Muscle of arm (tissue), 12 donors: Measurements from ENCODE around the gene ATP6V0E1. TPM values are rescaled to one million over a fixed set of nuclear protein-coding genes. Genes with fewer than 3 reads are reported as not detected.
"Not testable (repeated sequence)": the region's sequence is repeated elsewhere in the genome, so short reads cannot be mapped to it uniquely, and the experiment has no call there.

Experiments used
- DNase-seq: peaks from one replicate; pipeline ENCODE4 v3.0.0-alpha.2; 2013
- polyA plus RNA-seq, 12 donors: library from polyadenylated mRNA; unstranded; fragments of 120-200 nt; gene quantifications; one replicate each; pipeline ENCODE4 v1.2.1, GENCODE V29; 2013; ENCODE audit not compliant: insufficient read length in 12 of 12

Gene ATP6V0E1
- polyA plus RNA-seq, 12 donors, result 80.5 to 136 (median 102) TPM; not detected in 1

GRCh38 chr5:173062141-173062540 is 78.6 kb downstream of the ATP6V0E1 start:
- DNase-seq, result no peak

GRCh38 chr5:173065155-173065554 is 81.6 kb downstream of the ATP6V0E1 start:
- DNase-seq, result no peak

DNA sequence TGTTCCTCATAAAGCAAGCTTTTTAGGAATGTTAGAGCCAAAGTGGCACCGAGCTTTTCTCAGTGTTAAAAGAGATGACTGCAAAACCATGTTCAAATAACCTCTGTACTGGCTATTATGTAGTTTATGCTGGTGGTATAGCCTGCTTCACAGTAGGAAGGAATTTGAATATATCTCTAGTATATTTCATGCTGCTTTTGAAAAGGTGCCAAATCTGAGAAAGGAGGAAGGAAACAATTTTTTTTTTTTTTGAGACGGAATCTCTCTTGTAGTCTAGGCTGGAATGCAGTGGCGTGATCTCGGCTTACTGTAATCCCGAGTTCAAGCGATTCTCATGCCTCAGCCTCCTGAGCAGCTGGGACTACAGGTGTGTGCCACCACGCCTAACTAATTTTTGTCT is 86.1 kb downstream of the ATP6V0E1 start:
- DNase-seq, result no peak

- DNase-seq, result no peak
Measured at GRCh38 chr5:173075137-173075843, 91.7 kb downstream of the ATP6V0E1 start.

GRCh38 chr5:173075970-173076369 is 92.4 kb downstream of the ATP6V0E1 start:
- no peak for DNase-seq

DNA sequence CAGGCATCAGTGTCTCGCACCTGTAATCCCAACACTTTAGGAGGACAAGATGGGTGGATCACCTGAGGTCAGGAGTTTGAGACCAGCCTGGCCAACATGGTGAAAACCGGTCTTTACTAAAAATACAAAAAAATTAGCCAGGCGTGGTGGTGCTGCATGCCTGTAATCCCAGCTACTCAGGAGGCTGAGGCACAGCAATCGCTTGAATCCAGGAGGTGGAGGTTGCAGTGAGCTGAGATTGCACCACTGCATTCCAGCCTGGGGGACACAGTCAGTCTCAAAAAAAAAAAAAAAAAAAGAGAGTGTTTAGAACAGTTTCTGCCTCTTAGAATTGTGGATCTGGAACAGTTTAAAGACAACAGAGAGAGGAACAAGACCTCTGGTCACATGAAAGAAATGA is 92.9 kb downstream of the ATP6V0E1 start:
- DNase-seq, result not testable (repeated sequence)

DNA sequence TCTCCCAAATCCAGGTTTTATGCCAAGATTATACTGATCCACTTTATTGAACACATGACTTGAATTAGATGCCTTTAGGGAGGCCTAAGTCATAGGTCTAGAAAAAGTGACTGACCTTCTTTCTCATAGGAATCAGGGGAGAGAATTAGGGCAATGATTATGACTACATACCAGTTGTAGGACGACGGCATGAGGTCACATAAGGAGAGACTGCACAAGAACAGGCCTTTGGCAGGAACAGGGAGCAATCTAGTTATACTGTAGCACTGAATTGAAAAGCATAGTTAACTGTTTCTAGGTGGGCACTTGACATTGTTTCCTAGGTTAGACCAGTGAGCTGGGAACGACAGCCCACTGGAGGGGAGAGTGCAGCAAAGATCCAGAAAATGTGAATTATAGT is 95.3 kb downstream of the ATP6V0E1 start:
- no peak for DNase-seq

Other genes starting within 250 kb of the ATP6V0E1 start
- 100 to 1,000 TPM in 6 of 12 donors, 10 to 100 TPM in 5, not detected in 1; 35.3 to 179 (median 113) TPM for gene DUSP1, start 212.6 kb upstream of the ATP6V0E1 start, polyA plus RNA-seq
- 100 to 1,000 TPM in 4 of 12 donors, 10 to 100 TPM in 7, not detected in 1; 85.3 to 117 (median 97.2) TPM for gene ERGIC1, start 149.5 kb upstream of the ATP6V0E1 start, polyA plus RNA-seq
- 10 to 100 TPM in 11 of 12 donors, not detected in 1; 27.7 to 43.3 (median 36.9) TPM for gene RPL26L1, start 24.3 kb upstream of the ATP6V0E1 start, polyA plus RNA-seq
- 10 to 100 TPM in 5 of 12 donors, 1 to 10 TPM in 6, not detected in 1; 6.6 to 11.8 (median 9.5) TPM for gene CREBRF, start 72.6 kb downstream of the ATP6V0E1 start, polyA plus RNA-seq
- 10 to 100 TPM in 11 of 12 donors, not detected in 1; 10.2 to 15.3 (median 12.3) TPM for gene BNIP1, start 160.8 kb downstream of the ATP6V0E1 start, polyA plus RNA-seq